HepG2 (cell line): ENCODE results near the gene NEK7. TPM values are rescaled to one million over a fixed set of nuclear protein-coding genes. Genes with fewer than 3 reads are reported as not detected.

ENCODE experiments used
- AGO2 ChIP-seq: fragments of 200-400 bp; formaldehyde crosslinking; optimal IDR thresholded peaks from 2 replicates; pipeline ENCODE3; 2017; ENCODE audit warnings: mild to moderate bottlenecking, low read depth, low read length, moderate library complexity
- BATF2 ChIP-seq: sonication (generic); formaldehyde crosslinking; IDR thresholded peaks from 2 replicates; pipeline ENCODE4 v1.8.0; 2022; ENCODE audit warnings: mild to moderate bottlenecking, missing genetic modification reagents, moderate library complexity
- CHD2 ChIP-seq: IDR thresholded peaks from 2 replicates; pipeline ENCODE4 v1.6.1; 2011; ENCODE audit warnings: low read depth, low read length, improper control_type of control experiment
- FOXA3 ChIP-seq: IDR thresholded peaks from 2 replicates; pipeline ENCODE4 v1.6.1; 2016; ENCODE audit warnings: missing genetic modification reagents, missing compliant biosample characterization
- HDAC1 ChIP-seq: sonication (generic); formaldehyde crosslinking; IDR thresholded peaks from 2 replicates; pipeline ENCODE4 v1.5.1; 2020; ENCODE audit warnings: mild to moderate bottlenecking, missing genetic modification reagents
- HIVEP1 ChIP-seq: sonication (generic); formaldehyde crosslinking; IDR thresholded peaks from 2 replicates; pipeline ENCODE4 v1.4.0; 2020; ENCODE audit warnings: mild to moderate bottlenecking, missing genetic modification reagents
- HNF1A ChIP-seq, 2 experiments: sonication (generic) in 1 of 2; formaldehyde crosslinking in 1 of 2; IDR thresholded peaks; 2 replicates each; pipeline versions ENCODE4 v1.4.0 to v1.6.1; 2016 to 2020; ENCODE audit warnings: borderline replicate concordance in 1 of 2, low read depth in 1 of 2, mild to moderate bottlenecking in 1 of 2, missing genetic modification reagents in 1 of 2
- IRX3 ChIP-seq: sonication (generic); formaldehyde crosslinking; IDR thresholded peaks from 2 replicates; pipeline ENCODE4 v1.8.1; 2023; ENCODE audit warnings: mild to moderate bottlenecking, low read depth, missing genetic modification reagents, borderline replicate concordance
- POLR2G ChIP-seq: fragments of 200-400 bp; formaldehyde crosslinking; IDR thresholded peaks from 2 replicates; pipeline ENCODE4 v1.6.1; 2018; ENCODE audit warnings: mild to moderate bottlenecking, low read depth, low read length, moderate library complexity
- SNAPC4 ChIP-seq: sonication (generic); formaldehyde crosslinking; IDR thresholded peaks from 2 replicates; pipeline ENCODE4 v1.4.0; 2020; ENCODE audit warnings: mild to moderate bottlenecking, missing genetic modification reagents
- SRSF9 ChIP-seq: fragments of 200-400 bp; formaldehyde crosslinking; IDR thresholded peaks from 2 replicates; pipeline ENCODE4 v1.6.1; 2018; ENCODE audit warnings: borderline replicate concordance, mild to moderate bottlenecking, low read depth, low read length; ENCODE audit not compliant: insufficient read depth, poor library complexity, severe bottlenecking
- ZGPAT ChIP-seq: IDR thresholded peaks from 2 replicates; pipeline ENCODE4 v1.6.1; 2016; ENCODE audit warnings: mild to moderate bottlenecking
- ZKSCAN8 ChIP-seq: IDR thresholded peaks from 2 replicates; pipeline ENCODE4 v1.6.1; 2016; ENCODE audit warnings: borderline replicate concordance, missing genetic modification reagents, missing compliant biosample characterization
- ZNF605 ChIP-seq: sonication (generic); formaldehyde crosslinking; IDR thresholded peaks from 2 replicates; pipeline ENCODE4 v1.8.0; 2022; ENCODE audit warnings: mild to moderate bottlenecking, missing genetic modification reagents
- ZNF672 ChIP-seq: sonication (generic); formaldehyde crosslinking; IDR thresholded peaks from 2 replicates; pipeline ENCODE4 v1.8.1; 2022; ENCODE audit warnings: missing genetic modification reagents
- ZNF850 ChIP-seq: sonication (generic); formaldehyde crosslinking; conservative IDR thresholded peaks from 2 replicates; pipeline ENCODE4 v1.9.0; 2021; ENCODE audit warnings: mild to moderate bottlenecking, missing genetic modification reagents
- polyA plus RNA-seq, 8 experiments: library from polyadenylated mRNA; depleted of rRNA in 3 of 8; stranded (reverse) in 7 of 8; unstranded in 1 of 8; fragments of >200 nt; fragmentation: Illumina TruSeq in 4 of 8; extraction: Trizol in 4 of 8; gene quantifications; 2 replicates each; pipeline versions ENCODE4 v1.2.1 to v1.2.3, GENCODE V29; 2011 to 2016; ENCODE audit warnings: low read depth in 4 of 8, missing spikeins in 1 of 8, mixed read lengths in 1 of 8; ENCODE audit not compliant: insufficient read depth in 1 of 8
- total RNA-seq, 5 experiments: library from RNA; depleted of rRNA; stranded (reverse); fragments of >200 nt; fragmentation: Illumina TruSeq; extraction: Trizol; gene quantifications; 2 replicates each; pipeline ENCODE4 v1.2.3, GENCODE V29; 2016; ENCODE audit warnings: low read depth in 1 of 5

NEK7 gene
- total and polyA plus RNA-seq, 2 of the 13 experiments (the other 11 are each of a cell fraction or from before 2014, with no cell fraction given), result 18.1 to 19.2 TPM

- 0 out of 2 replicates have a peak, but pooled peaks have one; percentile 21 for TF ChIP-seq FOXA3
- no peak for TF ChIP-seq ZNF850 (CRISPR knock-in tag)
- TF ChIP-seq ZNF605 (CRISPR knock-in tag), result 0 out of 2 replicates have a peak, but pooled peaks have one; percentile 3
- no peak for TF ChIP-seq ZNF672 (CRISPR knock-in tag)
- peak; percentile 7; the same call in 1 of the 2 replicates for TF ChIP-seq POLR2G
- peak; percentile 15; the same call in 1 of the 2 replicates for TF ChIP-seq HIVEP1
- no peak for TF ChIP-seq ZGPAT (CRISPR knock-in tag)
- TF ChIP-seq BATF2, result no peak
- TF ChIP-seq AGO2, result peak; percentile 76
- TF ChIP-seq IRX3 (CRISPR knock-in tag), result no peak
- no peak for TF ChIP-seq ZKSCAN8 (CRISPR knock-in tag)
- no peak for TF ChIP-seq HNF1A (IDR thresholded peaks at IDR 0.05; ENCODE audit: low read depth)
- TF ChIP-seq HNF1A (CRISPR knock-in tag; IDR thresholded peaks at IDR 0.05; ENCODE audit: borderline replicate concordance), result no peak
- no peak for TF ChIP-seq SRSF9
- TF ChIP-seq CHD2, result no peak
- 0 out of 2 replicates have a peak, but pooled peaks have one; percentile 31 for TF ChIP-seq SNAPC4 (CRISPR knock-in tag)
- 0 out of 2 replicates have a peak, but pooled peaks have one; percentile 3 for TF ChIP-seq HDAC1 (CRISPR knock-in tag)
These were observed 546 bp downstream of the NEK7 start (continued) for GRCh38 chr1:198157241-198157846.
